ENCODE results near the gene TSPAN5. TPM values are rescaled to one million over a fixed set of nuclear protein-coding genes. Genes with fewer than 3 reads are reported as not detected.

Gene TSPAN5
- total RNA-seq, 4 donors from 2014 or later, result 2.1 to 5.8 (median 3.8) TPM

- H3K36me3 ChIP-seq, result no peaks in the 10 kb centered on the region
- H3K27me3 ChIP-seq, result no peaks in the 10 kb centered on the region
- H3K4me1 ChIP-seq, result no peaks in the 10 kb centered on the region
- no peak for DNase-seq
- no peaks in the 10 kb centered on the region for H3K9me3 ChIP-seq
- TF ChIP-seq CTCF (IDR thresholded peaks at IDR 0.05), result no peak
- TF ChIP-seq POLR2A (IDR thresholded peaks at IDR 0.05), result no peak
- no peak overlapping the region for H3K4me3 ChIP-seq
- H3K27ac ChIP-seq, result no peak overlapping the region
Observed at GRCh38 chr4:98627531-98628257, 30.7 kb downstream of the TSPAN5 start.

DNA sequence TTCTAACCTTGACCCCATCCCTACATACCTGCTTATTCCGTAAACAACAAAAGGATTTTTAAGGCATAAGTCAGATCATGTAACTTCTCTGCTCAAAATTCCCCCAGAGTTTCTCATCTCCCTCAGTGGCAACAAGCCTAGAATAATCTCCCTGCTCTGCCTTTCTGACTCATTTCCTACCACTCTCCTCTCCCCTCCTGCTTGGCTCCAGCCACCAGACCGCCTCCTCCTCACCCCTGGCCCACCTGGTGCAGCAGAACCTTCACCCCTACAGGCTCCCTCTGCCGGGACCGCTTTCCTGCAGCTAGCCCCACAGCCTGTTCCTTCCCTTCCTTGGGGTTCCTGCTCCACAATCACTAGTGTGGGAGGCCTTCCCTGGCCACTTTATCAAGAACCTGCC, 32.1 kb downstream of the TSPAN5 start:
- Histone ChIP-seq H3K9me3 (no peaks in the 10 kb centered on the region), H3K4me1 (no peaks in the 10 kb centered on the region), H3K27me3 (no peaks in the 10 kb centered on the region), H3K4me3 (no peak overlapping the region), H3K27ac (peak overlapping the region in 1 of 4 donors; percentile 5), H3K36me3 (no peaks in the 10 kb centered on the region)
- no peak for DNase-seq
- TF ChIP-seq CTCF (IDR thresholded peaks at IDR 0.05), result no peak
- no peak for TF ChIP-seq POLR2A (IDR thresholded peaks at IDR 0.05)

DNA sequence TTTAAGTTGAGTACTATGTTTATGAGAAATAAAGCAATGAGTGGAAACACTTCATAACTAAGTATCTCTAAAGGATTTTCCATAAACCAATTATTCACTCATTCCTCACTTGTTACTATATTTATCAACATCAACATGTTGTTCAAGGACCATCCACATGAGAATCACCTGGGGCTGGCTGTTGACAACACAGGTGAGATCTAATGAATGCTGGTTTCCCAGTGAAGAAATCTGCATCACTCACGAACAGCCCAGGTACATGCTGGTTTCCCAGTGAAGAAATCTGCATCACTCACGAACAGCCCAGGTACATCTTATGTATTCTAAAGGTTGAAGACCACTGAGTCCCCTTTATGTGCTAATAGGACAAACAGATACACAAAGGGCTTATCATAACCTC, 32.5 kb downstream of the TSPAN5 start:
- no peaks in the 10 kb centered on the region for H3K36me3 ChIP-seq
- H3K27ac ChIP-seq, result peak overlapping the region in 1 of 4 donors; percentile 5
- H3K4me3 ChIP-seq, result no peak overlapping the region
- TF ChIP-seq CTCF (IDR thresholded peaks at IDR 0.05) (no peak), POLR2A (IDR thresholded peaks at IDR 0.05) (no peak)
- no peaks in the 10 kb centered on the region for H3K9me3 ChIP-seq
- DNase-seq, result no peak
- no peaks in the 10 kb centered on the region for H3K4me1 ChIP-seq
- no peaks in the 10 kb centered on the region for H3K27me3 ChIP-seq

GRCh38 chr4:98625399-98625798, 33.0 kb downstream of the TSPAN5 start:
- TF ChIP-seq POLR2A (IDR thresholded peaks at IDR 0.05) (no peak), CTCF (IDR thresholded peaks at IDR 0.05) (no peak)

GRCh38 chr4:98624642-98625041, 33.8 kb downstream of the TSPAN5 start:
- Histone ChIP-seq H3K27me3 (no peaks in the 10 kb centered on the region), H3K27ac (no peak overlapping the region), H3K4me3 (no peak overlapping the region), H3K36me3 (no peaks in the 10 kb centered on the region), H3K4me1 (no peaks in the 10 kb centered on the region), H3K9me3 (no peaks in the 10 kb centered on the region)
- DNase-seq, result no peak
- no peak for TF ChIP-seq CTCF (IDR thresholded peaks at IDR 0.05)

More at GRCh38 chr4:98625399-98625798, 33.0 kb downstream of the TSPAN5 start:
- Histone ChIP-seq H3K4me1 (no peaks in the 10 kb centered on the region), H3K4me3 (no peak overlapping the region), H3K27ac (no peak overlapping the region), H3K36me3 (no peaks in the 10 kb centered on the region), H3K9me3 (no peaks in the 10 kb centered on the region), H3K27me3 (no peaks in the 10 kb centered on the region)
- DNase-seq, result no peak
